CD4-positive, alpha-beta T cell (primary cell): Measurements from ENCODE around the gene KLHL40. TPM values are rescaled to one million over a fixed set of nuclear protein-coding genes. Genes with fewer than 3 reads are reported as not detected.

Experiments
- ATAC-seq: fragments of 200-7000 bp; cut with Tn5 transposase; one replicate; pipeline ENCODE4 v1.10.0; 2022; ENCODE audit warnings: mild to moderate bottlenecking; ENCODE audit not compliant: poor library complexity
- CTCF ChIA-PET: fragments of 350-600 bp; sonication (Branson Sonifier 250); formaldehyde crosslinking; loops from one replicate; lab custom pipeline; 2021; ENCODE audit warnings: antibody characterized with exemption, inconsistent platforms; lab: Charles Lee
- POLR2A ChIA-PET: fragments of 350-600 bp; sonication (Branson Sonifier 250); formaldehyde crosslinking; loops from one replicate; lab custom pipeline; 2021; ENCODE audit warnings: antibody characterized with exemption, inconsistent platforms; lab: Charles Lee
- DNase-seq, 14 experiments: peaks; one replicate each; pipeline ENCODE4 v3.0.0-alpha.2; 2013 to 2020; ENCODE audit warnings: mixed read lengths in 2 of 14
- H3K27ac ChIP-seq, 2 donors: one replicate each; pipeline versions ENCODE4 v1.5.1 to v1.7.0; 2013; ENCODE audit warnings: low read length in 2 of 2, low read depth in 1 of 2, mild to moderate bottlenecking in 1 of 2
- H3K27me3 ChIP-seq, 2 experiments: 1 replicate in 1 of 2; 2 replicates in 1 of 2; pipeline versions ENCODE4 v1.6.1 to v1.7.0; 2013; ENCODE audit warnings: low read length in 2 of 2, control low read depth in 1 of 2, mild to moderate bottlenecking in 1 of 2, moderate library complexity in 1 of 2; ENCODE audit not compliant: insufficient read depth in 2 of 2, control insufficient read depth in 1 of 2
- H3K36me3 ChIP-seq: one replicate; pipeline ENCODE4 v1.6.1; 2013; ENCODE audit warnings: low read length, control low read depth; ENCODE audit not compliant: insufficient read depth
- H3K4me1 ChIP-seq: one replicate; pipeline ENCODE4 v1.6.1; 2013; ENCODE audit warnings: low read length, control low read depth; ENCODE audit not compliant: insufficient read depth
- H3K4me3 ChIP-seq: one replicate; pipeline ENCODE4 v1.5.1; 2013; ENCODE audit warnings: mild to moderate bottlenecking, low read length, moderate library complexity
- H3K9me3 ChIP-seq, 2 experiments: 1 replicate in 1 of 2; 2 replicates in 1 of 2; pipeline versions ENCODE4 v1.6.1 to v1.7.0; 2013; ENCODE audit warnings: low read length in 2 of 2, mild to moderate bottlenecking in 2 of 2, control low read depth in 1 of 2, moderate library complexity in 1 of 2; ENCODE audit not compliant: control insufficient read depth in 1 of 2, insufficient read depth in 1 of 2
- H3K27ac Mint-ChIP-seq: one replicate; pipeline ENCODE4 v1.8.0; 2020; ENCODE audit warnings: mixed read lengths
- H3K27me3 Mint-ChIP-seq: one replicate; pipeline ENCODE4 v1.8.0; 2021; ENCODE audit warnings: mixed read lengths
- H3K36me3 Mint-ChIP-seq: one replicate; pipeline ENCODE4 v1.8.0; 2021; ENCODE audit warnings: low read depth, mixed read lengths
- H3K4me1 Mint-ChIP-seq: one replicate; pipeline ENCODE4 v1.8.0; 2021; ENCODE audit warnings: low read depth, mixed read lengths
- H3K4me3 Mint-ChIP-seq: one replicate; pipeline ENCODE4 v1.8.0; 2020; ENCODE audit warnings: mild to moderate bottlenecking, mixed read lengths
- H3K9me3 Mint-ChIP-seq: one replicate; pipeline ENCODE4 v1.8.0; 2020; ENCODE audit warnings: mixed read lengths
- CTCF ChIP-seq: fragments of 200-600 bp; IDR thresholded peaks from one replicate; pipeline ENCODE4 v1.8.0; 2022; ENCODE audit warnings: antibody characterized with exemption, mild to moderate bottlenecking
- intact Hi-C, 2 experiments: fragments of 100-400 bp; cut with DNase I in 1 of 2; cut with micrococcal nuclease in 1 of 2; formaldehyde crosslinking; loops; one replicate each; pipeline versions ENCODE4 v1.15.1 to v1.9.0; 2023 to 2025; cut with DNase I, micrococcal nuclease
- total RNA-seq, 174 experiments: library from RNA in 2 of 174; stranded (reverse) in 2 of 174; gene quantifications; one replicate each; pipeline ENCODE4 v1.2.3 and lab custom pipeline; 2021 to 2026

The KLHL40 gene
- total RNA-seq, 2 experiments from 2014 or later, result not detected

- no peak overlapping the region for H3K4me3 Mint-ChIP-seq
Measured at GRCh38 chr3:42711491-42712343, 26.4 kb downstream of the KLHL40 start.

GRCh38 chr3:42712344-42712648 is 27.0 kb downstream of the KLHL40 start:
- Mint-ChIP-seq H3K27ac (no peak overlapping the region), H3K9me3 (no peaks in the 10 kb centered on the region), H3K36me3 (no peaks in the 10 kb centered on the region), H3K4me3 (no peak overlapping the region), H3K4me1 (no peaks in the 10 kb centered on the region), H3K27me3 (peaks cover 7% of the 10 kb centered on the region)
- ChIA-PET POLR2A (no interaction called here), CTCF (no interaction called here)
- no peaks in the 10 kb centered on the region for H3K27me3 ChIP-seq
- H3K27ac ChIP-seq, result no peak overlapping the region
- DNase-seq, result no peak
- H3K4me1 ChIP-seq, result no peaks in the 10 kb centered on the region
- no peaks in the 10 kb centered on the region for H3K9me3 ChIP-seq
- TF ChIP-seq CTCF, result no peak
- intact Hi-C loops, result no loop called here
- no peak overlapping the region for H3K4me3 ChIP-seq
- no peaks in the 10 kb centered on the region for H3K36me3 ChIP-seq
- ATAC-seq, result no peak

More at GRCh38 chr3:42711491-42712343, 26.4 kb downstream of the KLHL40 start:
- no peak for ATAC-seq
- peak in 1 of 14 experiments; percentile 16 for DNase-seq
- H3K4me3 ChIP-seq, result no peak overlapping the region
- Mint-ChIP-seq H3K27ac (no peak overlapping the region), H3K4me1 (no peaks in the 10 kb centered on the region), H3K27me3 (peaks cover 7% of the 10 kb centered on the region), H3K36me3 (no peaks in the 10 kb centered on the region), H3K9me3 (no peaks in the 10 kb centered on the region)
- ChIA-PET POLR2A (no interaction called here), CTCF (interaction anchor here (0.6 kb wide), 1 partner anchor 748 kb away, joined by 3 read pairs; no protein-coding TSS in a partner anchor)
- no peaks in the 10 kb centered on the region for H3K9me3 ChIP-seq
- H3K36me3 ChIP-seq, result no peaks in the 10 kb centered on the region
- intact Hi-C loops, result no loop called here
- H3K27me3 ChIP-seq, result no peaks in the 10 kb centered on the region
- H3K27ac ChIP-seq, result no peak overlapping the region
- H3K4me1 ChIP-seq, result no peaks in the 10 kb centered on the region
- no peak for TF ChIP-seq CTCF

GRCh38 chr3:42712688-42713372 is 27.5 kb downstream of the KLHL40 start:
- no peaks in the 10 kb centered on the region for H3K9me3 ChIP-seq
- H3K36me3 Mint-ChIP-seq, result no peaks in the 10 kb centered on the region
- H3K4me3 Mint-ChIP-seq, result no peak overlapping the region
- no peak overlapping the region for H3K27ac Mint-ChIP-seq
- ChIA-PET CTCF (no interaction called here), POLR2A (no interaction called here)
- ATAC-seq (no peak), DNase-seq (peak in 2 of 14 experiments; percentile 4 to 12)
- H3K27ac ChIP-seq, result no peak overlapping the region
- no peaks in the 10 kb centered on the region for H3K4me1 ChIP-seq
- no peak overlapping the region for H3K4me3 ChIP-seq
- no peaks in the 10 kb centered on the region for H3K27me3 ChIP-seq
- H3K27me3 Mint-ChIP-seq, result peaks cover 7% of the 10 kb centered on the region
- no peak for TF ChIP-seq CTCF
- no peaks in the 10 kb centered on the region for H3K9me3 Mint-ChIP-seq
- H3K4me1 Mint-ChIP-seq, result no peaks in the 10 kb centered on the region
- intact Hi-C loops, result no loop called here
- H3K36me3 ChIP-seq, result no peaks in the 10 kb centered on the region
